GM12878 (cell line): ENCODE data around the gene C10orf143. TPM values are rescaled to one million over a fixed set of nuclear protein-coding genes. Genes with fewer than 3 reads are reported as not detected.

Experiments used
- ATAC-seq: fragments of 200-7000 bp; cut with Tn5 transposase; 3 replicates; pipeline ENCODE4 v1.9.1; 2020; ENCODE audit warnings: mild to moderate bottlenecking, moderate library complexity
- BruUV-seq: library from RNA; stranded (reverse); fragments of 400-500 nt; replicated peaks from 2 replicates; lab custom pipeline; 2021; lab: Mats Ljungman, UMichigan
- CTCF ChIA-PET: fragments of 300-600 bp; sonication (Branson Sonifier 250); formaldehyde crosslinking; extraction: SDS; loops from one replicate; lab custom pipeline; 2021; ENCODE audit warnings: inconsistent platforms; lab: Yijun Ruan, JAX
- POLR2A ChIA-PET: fragments of 350-600 bp; formaldehyde crosslinking; extraction: SDS; loops from one replicate; lab custom pipeline; 2021; ENCODE audit warnings: inconsistent platforms; lab: Charles Lee
- RAD21 ChIA-PET: fragments of 300-600 bp; sonication (Branson Sonifier 250); formaldehyde crosslinking; loops from one replicate; lab custom pipeline; 2023; ENCODE audit warnings: antibody characterized with exemption; ENCODE audit not compliant: unreplicated experiment; lab: Charles Lee
- SMC1A ChIA-PET: fragments of 300-600 bp; sonication (Branson Sonifier 250); formaldehyde crosslinking; loops from one replicate; lab custom pipeline; 2023; ENCODE audit not compliant: unreplicated experiment, uncharacterized antibody; lab: Charles Lee
- DNase-seq: peaks from one replicate; pipeline ENCODE4 v3.0.0-alpha.2; 2011; ENCODE audit warnings: low read depth, low spot score
- FAIRE-seq: peaks from 3 replicates; lab custom pipeline; 2011; peaks lifted over from hg19 to GRCh38; lab: Jason Lieb, UNC
- H2AFZ ChIP-seq: 2 replicates; pipeline ENCODE4 v1.6.0; 2011; ENCODE audit warnings: low read depth, low read length, control low read depth; ENCODE audit not compliant: control insufficient read depth
- H3K27ac ChIP-seq: 2 replicates; pipeline ENCODE4 v1.5.1; 2011; ENCODE audit warnings: control low read depth; ENCODE audit not compliant: control insufficient read depth, insufficient read depth
- H3K27me3 ChIP-seq, 2 experiments: replicated peaks in 1 of 2; 2 replicates each; pipeline versions ENCODE4 v1.6.0 to v1.6.1; 2011; ENCODE audit warnings: low read length in 1 of 2; ENCODE audit not compliant: control insufficient read depth in 2 of 2, insufficient read depth in 2 of 2
- H3K36me3 ChIP-seq, 2 experiments: 2 replicates each; pipeline ENCODE4 v1.5.1; 2011; ENCODE audit warnings: low read length in 1 of 2; ENCODE audit not compliant: control insufficient read depth in 2 of 2, insufficient read depth in 2 of 2
- H3K4me1 ChIP-seq: 2 replicates; pipeline ENCODE4 v1.6.1; 2011; ENCODE audit warnings: mild to moderate bottlenecking, low read length, moderate library complexity, mixed read lengths; ENCODE audit not compliant: control insufficient read depth, insufficient read depth
- H3K4me2 ChIP-seq: 2 replicates; pipeline ENCODE4 v1.6.0; 2011; ENCODE audit warnings: control low read depth; ENCODE audit not compliant: control insufficient read depth, insufficient read depth
- H3K4me3 ChIP-seq: fragments of 200-600 bp; sonication (generic); 2 replicates; pipeline ENCODE4 v1.5.1; 2016
- H3K79me2 ChIP-seq: 2 replicates; pipeline ENCODE4 v1.6.0; 2011; ENCODE audit warnings: low read length; ENCODE audit not compliant: control insufficient read depth, insufficient read depth
- H3K9ac ChIP-seq: 2 replicates; pipeline ENCODE4 v1.8.0; 2011; ENCODE audit warnings: low read length, control low read depth, mixed read lengths; ENCODE audit not compliant: control insufficient read depth, insufficient read depth
- H3K9me3 ChIP-seq: replicated peaks from 3 replicates; pipeline ENCODE4 v1.5.1; 2011; ENCODE audit warnings: mild to moderate bottlenecking, low read length; ENCODE audit not compliant: control insufficient read depth, insufficient read depth
- H4K20me1 ChIP-seq: 2 replicates; pipeline ENCODE4 v1.6.0; 2011; ENCODE audit not compliant: control insufficient read depth, insufficient read depth
- CHD2 ChIP-seq: IDR thresholded peaks from 2 replicates; pipeline ENCODE4 v1.6.1; 2011; ENCODE audit warnings: low read depth, low read length, improper control_type of control experiment, borderline replicate concordance
- EGR1 ChIP-seq, 2 experiments: IDR thresholded peaks; 1 replicate in 1 of 2; 2 replicates in 1 of 2; pipeline ENCODE4 v1.6.1; 2011 to 2012; ENCODE audit warnings: low read depth in 2 of 2, low read length in 2 of 2, borderline replicate concordance in 1 of 2, mild to moderate bottlenecking in 1 of 2, moderate library complexity in 1 of 2
- EZH2 ChIP-seq: IDR thresholded peaks from 2 replicates; pipeline ENCODE4 v1.6.1; 2012; ENCODE audit warnings: low read depth, mild to moderate bottlenecking, control low read depth, inconsistent platforms, low read length, borderline replicate concordance; ENCODE audit not compliant: control insufficient read depth
- HCFC1 ChIP-seq: fragments of 150-350 bp; IDR thresholded peaks from 2 replicates; pipeline ENCODE4 v1.6.1; 2014; ENCODE audit warnings: low read length
- KAT2A ChIP-seq: conservative IDR thresholded peaks from 2 replicates; pipeline ENCODE4 v1.6.1; 2011; ENCODE audit warnings: low read depth, low read length; ENCODE audit not compliant: control insufficient read depth
- MLLT1 ChIP-seq: fragments of 450-650 bp; IDR thresholded peaks from 2 replicates; pipeline ENCODE4 v1.6.1; 2016; ENCODE audit warnings: mild to moderate bottlenecking
- NR2C1 ChIP-seq: fragments of 450-650 bp; IDR thresholded peaks from 2 replicates; pipeline ENCODE4 v1.6.1; 2017; ENCODE audit warnings: antibody characterized with exemption, mild to moderate bottlenecking, moderate library complexity
- NR2C2 ChIP-seq: IDR thresholded peaks from 2 replicates; pipeline ENCODE4 v1.6.1; 2011; ENCODE audit warnings: borderline replicate concordance, low read depth; ENCODE audit not compliant: control insufficient read depth, insufficient read length
- POLR2AphosphoS2 ChIP-seq: IDR thresholded peaks from 2 replicates; pipeline ENCODE4 v1.6.1; 2011; ENCODE audit warnings: low read depth, mild to moderate bottlenecking, low read length, improper control_type of control experiment, moderate library complexity
- RAD21 ChIP-seq: IDR thresholded peaks from 2 replicates; pipeline ENCODE4 v1.6.1; 2011; ENCODE audit warnings: mild to moderate bottlenecking, low read depth, low read length, moderate library complexity; ENCODE audit not compliant: insufficient read depth
- SPI1 ChIP-seq: IDR thresholded peaks from 2 replicates; pipeline ENCODE4 v1.6.1; 2011; ENCODE audit warnings: low read depth, mild to moderate bottlenecking, low read length, moderate library complexity, borderline replicate concordance; ENCODE audit not compliant: insufficient read depth
- STAT1 ChIP-seq: fragments of 450-650 bp; conservative IDR thresholded peaks from 2 replicates; pipeline ENCODE4 v1.6.1; 2014; ENCODE audit warnings: antibody characterized with exemption, mild to moderate bottlenecking
- TARDBP ChIP-seq: IDR thresholded peaks from 2 replicates; pipeline ENCODE4 v1.6.1; 2016; ENCODE audit warnings: borderline replicate concordance
- ZBTB33 ChIP-seq: fragments of 450-650 bp; IDR thresholded peaks from 2 replicates; pipeline ENCODE4 v1.6.1; 2017; ENCODE audit warnings: mild to moderate bottlenecking
- WGBS: methylation state at CpG from one replicate; pipeline ENCODE4 v1.1.6; 2016; ENCODE audit warnings: low lambda C conversion rate; ENCODE audit not compliant: insufficient replicate concordance, insufficient coverage; ENCODE audit errors: missing lambda C conversion rate; 5-methylcytosine and 5-hydroxymethylcytosine counted together
- in situ Hi-C: fragments of 300-500 bp; cut with MboI; formaldehyde crosslinking; loops from 9 replicates; pipeline ENCODE4 v1.14.3; 2018; ENCODE audit warnings: mixed read lengths
- intact Hi-C: fragments of 100-400 bp; cut with micrococcal nuclease; formaldehyde crosslinking; loops from one replicate; pipeline ENCODE4 v1.14.2; 2022; ENCODE audit not compliant: unreplicated experiment
- polyA plus RNA-seq, 11 experiments: library from polyadenylated mRNA; depleted of rRNA in 4 of 11; unstranded in 6 of 11; stranded (reverse) in 5 of 11; fragments of >200 nt; fragmentation: Nextera tagmentation in 4 of 11; fragmentation: Illumina TruSeq in 1 of 11; extraction: Ambion mirVana in 4 of 11; extraction: Trizol in 1 of 11; gene quantifications; 1 replicate in 1 of 11; 2 replicates in 10 of 11; pipeline versions ENCODE4 v1.2.1 to v1.2.3, GENCODE V29; 2011 to 2016; ENCODE audit warnings: inconsistent platforms in 2 of 11, missing spikeins in 2 of 11, low read depth in 1 of 11
- total RNA-seq, 4 experiments: library from RNA; depleted of rRNA in 3 of 4; stranded (reverse); fragments of >200 nt in 3 of 4; fragmentation: Illumina TruSeq in 1 of 4; extraction: Trizol in 1 of 4; gene quantifications; 2 replicates each; pipeline versions ENCODE4 v1.2.1 to v1.2.3, GENCODE V29; 2013 to 2021
- TF ChIP-seq, protein P1 (sequence below): fragments of 450-650 bp; IDR thresholded peaks from 2 replicates; pipeline ENCODE4 v1.6.1; 2017; ENCODE audit warnings: mild to moderate bottlenecking, moderate library complexity

Gene C10orf143
- total and polyA plus RNA-seq, 10 of the 15 experiments (the other 5 are each of a cell fraction or from before 2014, with no cell fraction given) = 0.64 to 7.9 (median 2.6) TPM

DNA sequence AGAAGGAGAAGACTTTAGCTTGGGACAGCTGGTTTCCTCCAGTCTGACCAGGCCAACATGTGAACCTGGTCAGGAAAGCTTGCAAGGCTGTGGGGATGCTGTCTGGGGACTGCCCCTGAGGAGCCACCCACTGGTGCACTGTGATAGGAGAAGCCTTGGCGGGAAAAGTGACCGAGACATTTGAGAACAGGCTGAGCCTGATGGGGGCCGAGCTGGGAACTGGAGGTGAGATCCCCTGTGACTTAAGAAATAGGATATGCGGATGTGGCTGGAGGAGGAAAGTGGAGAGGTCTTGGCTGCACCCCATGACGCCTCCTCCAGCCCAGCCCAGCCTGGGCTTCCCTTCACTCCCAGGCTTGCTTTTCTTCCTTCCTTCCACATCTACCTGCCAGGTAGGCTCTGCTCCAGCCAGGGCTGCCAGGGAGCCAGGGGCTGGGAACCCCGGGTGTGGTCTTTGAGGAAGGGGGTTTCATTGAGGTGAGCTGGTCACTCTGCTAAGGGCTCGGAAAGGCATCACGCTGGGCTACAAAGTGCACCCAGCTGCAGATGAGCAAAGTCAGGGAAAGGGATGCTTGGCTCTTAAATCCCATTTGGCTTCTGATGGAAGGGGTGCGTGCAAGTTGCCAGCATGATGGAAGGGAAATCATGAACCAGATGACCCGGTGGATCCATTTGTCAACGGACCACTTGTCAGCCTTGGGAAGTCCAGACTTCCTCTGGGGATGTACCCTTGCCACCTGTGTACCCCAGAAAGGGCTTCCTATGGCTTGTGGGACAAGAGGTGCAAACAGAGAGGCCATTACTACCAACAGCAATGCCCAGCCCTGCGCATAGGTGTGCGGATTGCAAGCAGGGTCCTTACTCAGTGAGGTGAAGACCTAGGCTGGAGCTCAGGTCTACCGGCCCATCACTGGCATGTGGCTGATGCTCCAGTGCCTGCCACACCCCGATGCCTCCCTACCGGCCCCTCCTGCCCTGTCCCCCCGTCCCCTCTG, 66.3 kb downstream of the C10orf143 start (continued):
- TF ChIP-seq, protein P1, sequence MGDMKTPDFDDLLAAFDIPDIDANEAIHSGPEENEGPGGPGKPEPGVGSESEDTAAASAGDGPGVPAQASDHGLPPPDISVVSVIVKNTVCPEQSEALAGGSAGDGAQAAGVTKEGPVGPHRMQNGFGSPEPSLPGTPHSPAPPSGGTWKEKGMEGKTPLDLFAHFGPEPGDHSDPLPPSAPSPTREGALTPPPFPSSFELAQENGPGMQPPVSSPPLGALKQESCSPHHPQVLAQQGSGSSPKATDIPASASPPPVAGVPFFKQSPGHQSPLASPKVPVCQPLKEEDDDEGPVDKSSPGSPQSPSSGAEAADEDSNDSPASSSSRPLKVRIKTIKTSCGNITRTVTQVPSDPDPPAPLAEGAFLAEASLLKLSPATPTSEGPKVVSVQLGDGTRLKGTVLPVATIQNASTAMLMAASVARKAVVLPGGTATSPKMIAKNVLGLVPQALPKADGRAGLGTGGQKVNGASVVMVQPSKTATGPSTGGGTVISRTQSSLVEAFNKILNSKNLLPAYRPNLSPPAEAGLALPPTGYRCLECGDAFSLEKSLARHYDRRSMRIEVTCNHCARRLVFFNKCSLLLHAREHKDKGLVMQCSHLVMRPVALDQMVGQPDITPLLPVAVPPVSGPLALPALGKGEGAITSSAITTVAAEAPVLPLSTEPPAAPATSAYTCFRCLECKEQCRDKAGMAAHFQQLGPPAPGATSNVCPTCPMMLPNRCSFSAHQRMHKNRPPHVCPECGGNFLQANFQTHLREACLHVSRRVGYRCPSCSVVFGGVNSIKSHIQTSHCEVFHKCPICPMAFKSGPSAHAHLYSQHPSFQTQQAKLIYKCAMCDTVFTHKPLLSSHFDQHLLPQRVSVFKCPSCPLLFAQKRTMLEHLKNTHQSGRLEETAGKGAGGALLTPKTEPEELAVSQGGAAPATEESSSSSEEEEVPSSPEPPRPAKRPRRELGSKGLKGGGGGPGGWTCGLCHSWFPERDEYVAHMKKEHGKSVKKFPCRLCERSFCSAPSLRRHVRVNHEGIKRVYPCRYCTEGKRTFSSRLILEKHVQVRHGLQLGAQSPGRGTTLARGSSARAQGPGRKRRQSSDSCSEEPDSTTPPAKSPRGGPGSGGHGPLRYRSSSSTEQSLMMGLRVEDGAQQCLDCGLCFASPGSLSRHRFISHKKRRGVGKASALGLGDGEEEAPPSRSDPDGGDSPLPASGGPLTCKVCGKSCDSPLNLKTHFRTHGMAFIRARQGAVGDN = no peak
- TF ChIP-seq STAT1 (no peak), KAT2A (no peak), NR2C1 (no peak), HCFC1 (no peak), NR2C2 (no peak), POLR2AphosphoS2 (no peak), EGR1 (IDR thresholded peaks at IDR 0.05; ENCODE audit: borderline replicate concordance in 1 of 2, low read depth in 2 of 2, low read length in 2 of 2) (no peak)

DNA sequence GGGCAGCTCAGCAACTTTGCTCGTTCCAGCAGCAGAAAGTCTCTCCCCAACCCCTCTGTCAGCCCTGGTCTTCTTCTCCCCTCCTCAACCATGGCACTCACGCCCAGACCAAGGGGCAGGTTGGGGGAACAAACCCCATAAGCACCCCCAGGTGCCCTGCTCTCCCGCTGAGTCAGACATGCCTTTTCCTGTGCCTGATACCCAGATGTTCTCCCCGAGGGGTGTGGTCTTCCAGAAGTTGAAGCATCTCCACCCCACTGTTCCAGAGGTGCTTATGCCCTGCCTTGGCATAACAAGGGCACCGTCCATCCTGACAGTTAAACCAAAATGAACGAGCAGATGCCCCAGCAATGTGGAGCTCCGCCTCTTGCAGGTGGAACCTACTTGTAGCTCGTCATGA, 67.1 kb downstream of the C10orf143 start:
- in situ Hi-C loops = no loop called here
- WGBS = 28% methylated on average over 8 of the region's 8 CpGs
- TF ChIP-seq TARDBP = no peak
- TF ChIP-seq RAD21 = no peak
- TF ChIP-seq CHD2 = no peak
- TF ChIP-seq EZH2 = no peak
- TF ChIP-seq POLR2AphosphoS2 = no peak
- TF ChIP-seq ZBTB33 = no peak
- no peak for TF ChIP-seq MLLT1
- TF ChIP-seq SPI1 = no peak

More for the DNA sequence above, 67.1 kb downstream of the C10orf143 start:
- Histone ChIP-seq H4K20me1 (no peaks in the 10 kb centered on the region), H3K27me3 (no peaks in the 10 kb centered on the region), H3K9ac (no peak overlapping the region), H3K4me2 (no peak overlapping the region), H2AFZ (no peak overlapping the region), H3K36me3 (no peaks in the 10 kb centered on the region), H3K4me1 (no peaks in the 10 kb centered on the region), H3K9me3 (no peaks in the 10 kb centered on the region), H3K79me2 (no peaks in the 10 kb centered on the region), H3K27ac (no peak overlapping the region), H3K4me3 (no peak overlapping the region)
- no TSS peak for BruUV-seq
- DNase-seq = no peak
- RAD21 ChIA-PET = no interaction called here
- no peak for FAIRE-seq
- SMC1A ChIA-PET = no interaction called here
- intact Hi-C loops = no loop called here
- CTCF ChIA-PET = no interaction called here
- no peak for ATAC-seq
- POLR2A ChIA-PET = no interaction called here
